NCI-H748 (cell line): Measurements from ENCODE around the gene PRODH2.
"Not testable (repeated sequence)": the region's sequence is repeated elsewhere in the genome, so short reads cannot be mapped to it uniquely, and the experiment has no call there.

ENCODE experiments used
- DNase-seq: peaks from one replicate; lab custom pipeline; 2025; ENCODE audit not compliant: unreplicated experiment; lab: John Stamatoyannopoulos, UW

The PRODH2 gene

DNA sequence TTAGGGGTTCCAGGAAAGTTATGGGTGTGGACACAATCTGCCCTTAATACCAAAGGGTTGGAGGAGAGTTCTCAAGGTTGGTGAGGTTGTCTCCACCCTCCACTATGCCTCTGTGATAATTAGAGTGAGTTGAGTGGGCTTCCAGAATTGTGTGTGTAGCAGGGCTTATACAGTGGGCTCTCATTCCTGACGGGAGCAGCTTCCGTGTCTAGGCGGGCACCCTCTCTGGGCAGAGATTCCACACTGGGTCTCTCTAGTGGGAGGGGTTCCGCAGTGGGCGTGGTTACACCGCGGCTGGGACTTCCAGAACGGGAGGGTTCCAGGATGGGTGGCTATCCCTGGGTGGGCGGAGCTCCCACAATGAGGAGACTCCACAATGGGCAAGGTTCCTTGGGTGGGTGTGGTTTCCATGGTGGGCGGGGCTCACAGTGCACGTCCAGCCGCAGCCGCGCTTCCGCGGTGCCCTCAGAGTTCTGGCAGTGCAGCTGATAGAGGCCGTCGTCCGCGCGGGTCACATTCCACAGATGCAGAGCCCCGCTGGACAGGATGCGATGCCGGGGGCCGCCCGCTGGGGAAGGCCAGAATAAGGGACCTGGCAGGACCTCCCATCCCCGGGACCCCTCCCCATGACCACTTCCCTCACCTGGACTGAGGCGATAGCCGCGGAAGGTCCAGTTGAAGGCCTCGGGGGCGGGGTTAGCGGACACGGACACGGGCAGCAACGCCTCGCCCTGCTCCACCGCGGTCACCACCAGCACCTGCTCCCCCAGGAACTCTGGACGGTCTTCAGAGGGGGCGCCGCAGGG is 31.2 kb upstream of the PRODH2 start:
- DNase-seq, result no peak

DNA sequence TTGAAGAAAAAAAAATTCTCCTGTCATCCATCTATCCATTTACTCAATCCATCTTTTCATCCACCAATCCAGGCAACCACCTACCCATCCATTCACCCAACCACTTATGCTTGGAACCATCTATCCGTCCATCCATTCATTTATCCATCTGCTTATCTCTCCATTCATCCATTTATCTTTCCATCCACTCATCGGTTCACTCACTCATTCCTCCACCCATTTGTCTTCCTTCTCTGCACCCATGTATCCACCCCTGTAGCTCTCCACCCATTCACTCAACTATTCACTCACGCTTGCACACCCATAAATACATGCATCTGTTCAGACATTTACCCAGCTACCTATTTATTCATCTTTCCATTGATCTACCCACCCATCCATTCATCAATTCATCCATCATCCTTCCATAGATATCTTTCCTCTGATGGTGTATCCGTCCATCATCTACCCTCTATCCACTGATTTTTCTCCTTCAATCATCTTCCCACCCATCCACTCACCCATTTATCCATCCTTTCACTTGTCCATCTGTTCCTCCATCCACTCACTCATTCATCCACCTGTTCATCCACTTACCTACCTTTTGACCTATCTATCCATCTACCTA is 30.1 kb upstream of the PRODH2 start:
- DNase-seq, result no peak

DNA sequence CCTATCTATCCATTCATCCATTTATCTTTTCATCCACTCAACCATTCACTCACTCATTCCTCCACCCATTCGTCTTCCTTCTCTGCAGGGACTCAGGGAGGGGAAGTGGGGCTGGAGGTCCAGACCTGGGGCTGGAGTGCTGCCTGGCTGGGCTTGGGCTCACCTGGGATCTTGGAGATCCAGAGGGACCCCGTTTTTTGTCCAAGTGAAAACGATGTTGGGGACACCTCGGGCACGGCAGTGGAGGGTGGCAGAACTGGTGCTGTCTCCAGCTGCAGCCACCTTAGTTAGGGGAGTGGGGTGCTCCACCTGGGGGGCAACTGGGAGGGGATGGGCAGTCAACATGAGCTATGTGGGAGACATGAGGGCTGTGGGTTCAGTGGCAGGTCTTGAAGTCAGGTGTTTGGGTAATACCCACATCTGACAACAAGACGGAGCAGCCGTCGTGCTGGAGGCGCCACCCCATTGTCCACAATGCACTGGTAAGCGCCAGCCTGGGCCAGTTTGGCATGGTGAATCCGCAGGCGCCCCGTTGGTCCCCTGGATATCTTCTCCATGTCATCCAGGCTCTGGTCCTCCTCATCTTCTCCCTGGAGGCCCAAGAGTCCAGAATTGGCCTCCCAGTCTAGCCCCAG is 29.4 kb upstream of the PRODH2 start:
- DNase-seq, result no peak

DNA sequence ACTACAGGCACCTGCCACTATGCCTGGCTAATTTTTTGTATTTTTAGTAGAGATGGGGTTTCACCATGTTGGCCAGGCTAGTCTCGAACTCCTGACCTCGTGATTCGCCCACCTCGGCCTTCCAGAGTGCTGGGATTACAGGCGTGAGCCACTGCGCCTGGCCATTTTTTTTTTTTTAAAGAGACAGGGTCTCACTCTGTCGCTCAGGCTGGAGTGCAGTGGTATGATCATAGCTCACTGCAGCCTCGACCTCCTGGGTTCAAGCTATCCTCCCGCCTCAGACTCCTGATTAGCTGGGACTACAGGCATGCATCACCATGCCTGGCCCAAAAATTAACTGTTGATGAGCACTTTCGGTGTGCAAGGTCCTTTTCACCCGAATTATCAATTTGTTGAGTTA is 23.5 kb upstream of the PRODH2 start:
- DNase-seq, result not testable (repeated sequence)

DNA sequence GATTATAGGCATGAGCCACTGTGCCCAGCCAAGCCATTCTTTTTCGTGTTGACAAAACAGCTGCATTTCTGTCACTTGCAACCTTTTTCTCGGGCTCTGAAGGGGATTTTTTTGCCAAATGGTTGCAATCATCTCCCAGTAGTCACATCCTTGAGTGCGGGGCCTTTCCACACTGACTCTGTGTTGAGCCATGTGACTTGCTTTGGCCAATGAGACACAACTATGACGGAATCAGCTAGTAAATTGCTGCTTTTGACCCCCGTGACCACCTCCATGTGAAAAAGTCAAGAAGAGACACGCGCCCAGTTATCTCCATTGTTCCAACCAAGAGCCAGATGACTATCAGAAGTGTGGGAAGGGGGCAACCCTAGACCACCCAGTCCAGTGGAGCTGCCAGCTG is 21.3 kb upstream of the PRODH2 start:
- no peak for DNase-seq

DNA sequence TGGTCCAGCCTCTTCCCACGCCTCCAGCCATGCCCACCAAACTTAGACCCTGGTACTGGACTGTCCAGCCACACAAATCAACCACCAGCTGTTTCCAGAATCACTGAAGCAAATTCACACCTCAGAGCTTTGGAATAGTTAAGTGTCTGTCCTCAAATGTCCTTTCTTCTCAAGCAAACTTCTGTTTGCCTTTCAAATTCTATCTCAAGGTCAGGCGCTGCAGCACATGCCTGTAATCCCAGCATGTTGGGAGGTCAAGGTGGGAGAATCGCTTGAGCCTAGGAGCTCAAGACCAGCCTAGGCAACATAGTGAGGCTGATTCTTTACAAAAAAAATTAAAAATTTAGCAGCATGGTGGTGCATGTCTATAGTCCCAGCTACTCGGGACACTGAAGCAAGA is 19.4 kb upstream of the PRODH2 start:
- no peak for DNase-seq

DNA sequence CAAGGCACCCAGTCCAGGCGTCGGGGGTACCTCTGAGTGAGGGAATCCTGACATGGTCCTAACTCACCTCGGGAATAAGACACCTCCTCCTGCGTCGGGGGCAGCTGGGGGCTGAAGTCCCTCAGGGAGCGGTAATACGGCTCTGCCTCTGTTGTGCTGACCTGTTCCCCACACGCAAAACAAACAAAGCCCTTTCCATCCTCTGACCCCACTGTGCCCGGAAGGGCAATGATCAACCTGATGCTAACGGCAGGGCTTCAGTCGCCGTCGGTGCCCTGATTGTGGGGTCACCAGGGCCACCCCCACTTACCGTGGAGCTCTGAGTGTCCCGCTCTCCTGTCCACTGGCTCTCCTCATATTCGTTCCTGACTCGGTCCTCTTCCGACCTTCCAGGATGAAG is 18.3 kb upstream of the PRODH2 start:
- no peak for DNase-seq

DNA sequence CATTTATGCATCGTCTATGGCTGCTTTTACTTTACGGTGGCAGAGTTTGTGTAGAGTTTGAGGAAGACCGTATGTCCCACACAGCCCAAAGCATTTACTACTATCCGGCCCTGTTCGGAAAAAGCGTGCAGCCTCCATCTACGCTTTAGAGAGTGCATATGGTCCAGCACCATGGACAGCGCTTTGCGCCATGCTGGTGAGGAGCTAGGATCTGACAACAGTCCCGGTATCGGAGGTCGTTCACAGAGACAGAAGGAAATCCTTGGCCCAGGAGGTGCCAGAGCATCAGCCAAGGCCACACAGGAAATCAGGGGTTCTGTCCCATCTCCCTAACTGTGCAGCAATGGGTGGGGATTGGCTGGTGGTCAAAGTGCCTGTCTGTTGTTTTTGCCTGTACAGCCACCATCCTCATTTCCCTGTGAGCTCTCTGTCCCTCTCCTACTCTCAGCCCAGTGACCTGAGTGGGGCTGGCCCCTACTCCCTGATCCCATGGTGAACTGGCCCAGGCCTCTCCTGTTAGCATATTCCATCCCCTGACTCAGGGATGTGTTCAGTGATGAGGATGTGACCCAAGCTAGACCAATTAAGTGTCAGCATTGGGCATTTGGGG is 16.2 kb upstream of the PRODH2 start:
- DNase-seq, result no peak

DNA sequence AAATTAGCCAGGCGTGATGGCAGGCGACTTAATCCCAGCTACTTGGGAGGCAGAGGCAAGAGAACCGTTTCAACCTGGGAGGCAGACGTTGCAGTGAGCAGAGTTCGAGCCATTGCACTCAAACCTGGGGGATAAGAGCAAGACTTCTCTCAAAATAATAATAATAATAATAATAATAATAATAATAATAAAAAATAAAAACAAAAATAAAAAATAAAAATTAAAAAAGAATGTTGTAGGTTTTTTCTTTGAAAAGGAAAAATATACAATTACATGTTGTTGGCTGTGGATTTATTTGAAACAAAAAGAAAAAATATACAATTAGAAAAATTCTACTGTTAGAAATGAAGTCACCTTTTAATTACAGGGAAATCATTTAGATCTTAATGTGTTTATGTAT is 11.5 kb upstream of the PRODH2 start:
- DNase-seq, result no peak

DNA sequence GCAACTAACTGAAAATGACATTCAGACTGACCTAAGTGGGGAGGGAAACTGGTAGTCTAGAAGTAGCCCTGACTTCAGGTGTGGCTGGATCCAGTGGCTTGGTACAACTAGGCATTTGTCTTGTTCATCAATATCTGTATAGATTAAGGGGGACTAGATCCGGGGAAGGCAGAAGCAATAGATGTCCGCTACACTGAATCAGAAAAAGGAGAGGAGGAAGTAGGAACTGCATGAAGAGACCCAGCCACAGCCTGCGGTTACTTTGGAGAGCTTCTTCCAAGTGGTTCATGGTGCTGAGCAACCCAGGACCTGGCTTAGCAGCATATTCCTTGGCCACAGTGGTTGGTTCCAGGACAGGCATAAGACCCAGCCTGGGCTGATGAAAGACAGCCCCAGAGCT is 9.9 kb upstream of the PRODH2 start:
- DNase-seq, result no peak

DNA sequence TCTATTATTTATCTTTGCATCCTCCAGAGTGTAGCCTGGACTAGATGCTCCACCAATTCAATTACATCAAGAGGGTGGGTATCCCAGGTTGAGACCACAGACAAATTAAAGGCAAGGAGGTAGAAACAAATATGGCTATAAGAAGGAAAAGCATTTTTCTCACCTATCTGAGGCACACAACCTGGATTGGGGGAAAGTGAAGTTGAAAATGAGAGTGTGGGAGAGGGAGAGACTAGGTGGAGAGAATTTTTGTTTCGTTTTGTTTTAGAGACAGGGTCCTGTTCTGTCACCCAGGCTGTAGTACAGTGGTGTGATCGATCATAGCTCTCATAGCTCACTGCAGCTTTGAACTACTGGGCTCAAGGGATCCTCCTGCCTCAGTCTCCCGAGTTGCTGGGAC is 5.8 kb upstream of the PRODH2 start:
- no peak for DNase-seq

DNA sequence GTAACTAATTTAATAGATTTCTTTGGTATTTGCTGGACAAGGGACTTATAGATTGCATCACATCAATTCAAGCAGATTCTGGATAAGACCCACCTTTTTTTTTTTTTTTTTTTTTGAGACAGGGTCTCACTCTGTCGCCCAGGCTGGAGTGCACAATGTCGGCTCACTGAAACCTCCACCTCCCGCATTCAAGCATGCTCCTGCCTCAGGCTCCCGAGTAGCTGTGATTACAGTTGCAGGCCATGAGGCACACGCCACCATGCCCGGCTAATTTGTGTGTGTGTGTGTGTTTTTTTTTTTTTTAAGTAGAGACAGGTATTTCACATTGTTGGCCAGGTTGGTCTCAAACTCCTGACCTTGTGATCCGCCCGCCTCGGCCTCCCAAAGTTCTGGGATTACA is 4.2 kb upstream of the PRODH2 start:
- peak; percentile 41 for DNase-seq

DNA sequence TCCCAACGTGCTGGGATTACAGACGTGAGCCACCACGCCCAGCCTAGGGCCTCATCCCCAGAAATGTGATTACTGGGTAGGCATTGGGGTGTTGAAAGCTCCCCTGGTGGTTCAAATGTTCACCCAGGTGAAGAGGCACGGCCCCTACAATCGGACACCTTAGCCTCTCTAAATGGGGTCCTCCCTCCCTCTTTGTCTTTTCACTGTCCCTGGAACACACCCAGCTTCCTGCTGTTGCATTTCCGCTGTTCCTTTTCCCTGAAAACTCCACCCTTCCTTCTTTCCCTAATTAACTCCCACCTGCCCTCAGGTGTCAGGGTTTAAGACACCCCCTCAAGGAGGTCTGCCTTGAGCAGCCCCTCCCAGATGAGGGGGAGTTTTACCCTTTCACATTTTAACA is 3.6 kb upstream of the PRODH2 start:
- DNase-seq, result peak; percentile 65

DNA sequence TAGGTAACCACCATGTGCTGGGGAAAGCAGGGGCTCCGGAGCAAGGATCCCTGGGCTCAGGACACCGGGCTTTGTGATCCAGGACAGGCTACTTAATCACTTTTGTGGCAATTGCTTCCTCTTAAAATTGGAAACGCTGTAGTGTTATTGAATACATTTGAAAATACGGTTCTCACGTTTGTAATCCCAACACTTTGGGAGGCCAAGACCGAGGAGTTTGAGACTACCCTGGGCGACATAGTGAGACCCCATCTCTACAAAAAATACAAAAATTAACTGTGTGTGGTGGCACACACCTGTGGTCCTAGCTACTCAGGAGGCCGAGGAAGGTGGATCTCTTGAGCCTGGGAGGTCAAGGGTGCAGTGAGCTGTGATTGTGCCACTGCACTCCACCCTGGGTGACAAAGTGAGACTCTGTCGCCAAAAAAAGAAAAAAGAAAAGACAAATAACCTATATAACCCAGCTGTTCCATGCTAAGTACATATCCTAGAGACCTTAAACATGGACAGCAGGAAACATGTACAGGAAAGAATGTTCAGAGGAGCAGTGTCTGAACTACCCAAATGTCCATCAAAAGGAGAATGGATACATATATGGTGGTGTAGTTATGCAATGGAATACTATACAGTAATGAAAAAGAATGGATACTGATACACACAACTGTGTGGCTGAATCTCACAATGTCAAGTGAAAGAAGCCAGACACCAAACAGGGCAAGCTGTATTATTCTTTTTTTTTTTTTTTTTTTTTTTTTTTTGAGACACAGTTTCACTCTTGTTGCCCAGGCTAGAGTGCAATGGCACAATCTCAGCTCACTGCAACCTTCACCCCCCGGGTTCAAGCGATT is 622 bp upstream of the PRODH2 start:
- DNase-seq, result no peak

DNA sequence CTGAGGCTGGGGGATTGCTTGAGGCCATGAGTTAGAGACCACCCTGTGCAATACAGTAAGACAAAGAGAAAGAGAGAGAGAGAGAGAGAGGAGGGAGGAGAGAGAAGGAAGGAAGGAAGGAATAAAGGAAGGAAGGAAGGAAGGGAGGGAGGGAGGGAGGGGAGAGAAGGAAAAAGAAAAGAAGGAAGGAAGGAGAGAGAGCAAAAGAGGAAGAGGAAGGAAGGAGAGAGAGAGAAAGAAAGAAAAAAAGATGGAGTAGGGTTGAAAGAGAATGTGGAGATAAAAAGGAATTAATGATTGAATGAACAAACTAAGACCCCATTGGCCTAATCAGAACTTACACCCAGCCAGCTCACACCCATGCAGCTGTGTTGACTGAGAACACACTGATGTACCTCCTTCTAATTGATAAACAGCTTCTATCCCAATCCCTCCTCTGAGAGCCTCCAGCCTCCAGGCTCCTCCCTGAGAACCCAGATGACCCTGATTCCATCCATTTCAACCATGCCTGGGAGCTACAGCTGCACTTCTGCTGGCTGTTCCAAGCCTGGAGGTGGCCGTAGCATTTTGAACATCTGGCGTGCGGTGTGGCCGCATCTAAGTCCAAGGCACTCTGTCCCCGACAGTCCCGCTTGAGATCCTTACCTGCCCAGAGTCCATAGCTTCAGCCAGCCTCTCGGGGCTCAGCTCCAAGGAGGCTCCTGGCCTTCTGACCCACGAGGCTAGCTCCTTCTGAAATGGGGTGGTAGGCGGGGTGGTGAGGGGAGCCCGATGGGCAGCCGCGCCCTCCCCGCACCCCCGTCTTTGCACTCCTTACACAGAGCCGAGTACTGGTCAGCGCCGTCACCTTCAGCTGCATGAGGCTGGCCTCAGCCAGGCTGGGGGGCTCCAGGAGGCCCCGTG is 1.1 kb downstream of the PRODH2 start:
- DNase-seq, result peak; percentile 12

DNA sequence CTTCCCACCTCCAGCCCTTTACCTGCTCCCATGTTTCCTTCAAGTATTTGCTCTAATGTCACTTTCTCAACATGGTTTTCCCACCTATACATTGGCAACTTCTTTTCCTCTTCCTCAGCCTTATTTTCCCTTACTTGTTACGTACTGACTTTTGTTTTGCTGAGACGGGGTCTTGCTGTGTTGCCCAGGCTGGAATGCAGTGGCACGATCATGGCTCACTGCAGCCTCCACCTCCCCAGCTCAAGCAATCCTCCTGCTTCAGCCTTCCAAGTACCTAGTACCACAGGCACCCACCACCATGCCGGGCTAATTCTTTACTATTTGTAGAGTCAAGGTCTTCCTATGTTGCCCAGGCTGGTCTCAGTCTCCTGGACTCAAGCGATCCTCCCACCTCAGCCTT is 5.0 kb downstream of the PRODH2 start:
- no peak for DNase-seq

DNA sequence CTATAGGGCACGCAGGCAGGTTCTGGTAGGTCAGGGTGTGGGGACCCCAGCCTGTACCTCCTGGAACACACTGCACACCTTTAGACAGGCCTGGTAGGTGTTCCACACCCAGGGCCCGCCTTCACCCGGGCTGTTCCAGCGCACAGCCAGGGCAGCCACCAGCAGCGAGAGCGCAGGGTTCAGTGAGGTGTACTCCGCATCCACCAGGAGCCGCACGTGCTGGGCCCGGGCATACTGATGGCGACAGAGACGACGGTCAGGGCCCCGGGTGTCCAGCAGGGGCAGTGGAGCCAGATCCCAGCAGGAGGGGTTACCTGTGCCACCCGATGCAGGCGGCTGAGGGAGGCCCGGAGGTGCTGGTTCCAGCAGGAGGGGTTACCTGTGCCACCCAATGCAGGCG is 6.0 kb downstream of the PRODH2 start:
- no peak for DNase-seq

DNA sequence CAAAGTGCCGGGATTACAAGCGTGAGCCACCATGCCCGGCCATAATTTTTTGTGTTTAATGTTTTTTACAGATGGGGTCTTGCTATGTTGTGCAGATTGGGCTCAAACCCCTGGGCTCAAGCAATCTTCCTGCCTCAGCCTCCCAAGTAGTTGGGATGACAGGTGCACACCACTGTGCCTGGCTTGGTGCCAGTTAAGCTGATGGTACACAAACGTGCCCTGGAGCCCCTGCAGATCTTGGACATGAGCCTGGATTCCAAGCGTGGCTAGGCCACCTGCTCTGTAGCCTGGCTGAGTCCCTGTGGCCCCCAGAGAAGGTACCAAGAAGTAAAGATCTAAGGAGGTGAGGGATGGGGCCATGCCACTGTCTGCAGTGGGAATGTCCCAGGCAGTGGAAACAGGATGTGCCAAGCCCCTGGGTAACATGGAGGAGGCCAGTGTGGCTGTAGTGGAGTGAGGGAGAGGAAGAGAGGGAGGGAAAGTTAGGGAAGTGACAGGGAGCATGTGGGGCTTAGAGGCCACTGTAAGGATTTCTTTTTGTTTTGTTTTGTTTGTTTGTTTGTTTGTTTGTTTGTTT is 7.0 kb downstream of the PRODH2 start:
- DNase-seq, result peak; percentile 62

DNA sequence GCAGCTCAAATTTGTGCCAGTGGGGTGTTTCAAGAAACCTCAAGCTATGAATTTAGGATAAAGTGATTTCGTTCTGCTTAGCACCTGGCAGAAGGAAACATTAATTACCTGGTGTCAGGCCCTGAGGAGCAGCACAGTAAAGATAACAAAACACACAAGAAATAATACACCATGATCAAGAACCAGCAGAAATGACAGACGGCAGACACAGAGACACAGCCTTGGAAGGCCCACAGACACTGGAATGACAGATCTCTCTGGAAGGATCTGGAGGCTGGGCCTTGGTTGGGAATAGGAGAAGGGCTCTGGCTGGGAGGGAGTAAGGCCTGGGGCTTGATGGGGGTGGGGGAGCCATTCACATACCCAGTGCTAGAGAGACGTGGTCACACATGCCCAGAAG is 10.8 kb downstream of the PRODH2 start:
- DNase-seq, result no peak

DNA sequence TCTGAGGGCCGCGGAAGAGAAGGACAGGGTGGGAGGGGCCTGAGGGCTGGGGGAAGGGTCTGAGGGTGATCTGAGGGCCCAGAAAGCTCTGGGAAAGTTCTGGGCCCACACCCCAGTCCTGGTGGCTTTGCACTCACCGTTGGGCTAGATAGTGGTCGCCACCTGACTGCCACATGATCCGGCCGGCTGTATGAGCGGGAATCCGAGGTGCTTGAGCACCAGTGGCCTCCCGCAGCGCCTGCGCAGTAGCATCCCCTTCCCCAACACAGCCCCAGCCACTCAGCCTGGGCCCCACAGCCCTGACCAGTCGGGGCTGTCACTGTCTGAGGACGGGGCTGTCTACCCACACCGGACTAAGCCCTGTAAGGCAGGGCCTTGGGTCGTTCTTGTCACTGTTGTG is 15.0 kb downstream of the PRODH2 start:
- no peak for DNase-seq
